HG02981 (cell line): ENCODE measurements around the gene FADS3.

Experiments
- ATAC-seq: cut with Tn5 transposase; IDR thresholded peaks from one replicate; pipeline ENCODE4 v1.9.1; 2021; ENCODE audit warnings: mild to moderate bottlenecking, moderate library complexity; ENCODE audit not compliant: unreplicated experiment

FADS3 gene, protein sequence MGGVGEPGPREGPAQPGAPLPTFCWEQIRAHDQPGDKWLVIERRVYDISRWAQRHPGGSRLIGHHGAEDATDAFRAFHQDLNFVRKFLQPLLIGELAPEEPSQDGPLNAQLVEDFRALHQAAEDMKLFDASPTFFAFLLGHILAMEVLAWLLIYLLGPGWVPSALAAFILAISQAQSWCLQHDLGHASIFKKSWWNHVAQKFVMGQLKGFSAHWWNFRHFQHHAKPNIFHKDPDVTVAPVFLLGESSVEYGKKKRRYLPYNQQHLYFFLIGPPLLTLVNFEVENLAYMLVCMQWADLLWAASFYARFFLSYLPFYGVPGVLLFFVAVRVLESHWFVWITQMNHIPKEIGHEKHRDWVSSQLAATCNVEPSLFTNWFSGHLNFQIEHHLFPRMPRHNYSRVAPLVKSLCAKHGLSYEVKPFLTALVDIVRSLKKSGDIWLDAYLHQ

DNA sequence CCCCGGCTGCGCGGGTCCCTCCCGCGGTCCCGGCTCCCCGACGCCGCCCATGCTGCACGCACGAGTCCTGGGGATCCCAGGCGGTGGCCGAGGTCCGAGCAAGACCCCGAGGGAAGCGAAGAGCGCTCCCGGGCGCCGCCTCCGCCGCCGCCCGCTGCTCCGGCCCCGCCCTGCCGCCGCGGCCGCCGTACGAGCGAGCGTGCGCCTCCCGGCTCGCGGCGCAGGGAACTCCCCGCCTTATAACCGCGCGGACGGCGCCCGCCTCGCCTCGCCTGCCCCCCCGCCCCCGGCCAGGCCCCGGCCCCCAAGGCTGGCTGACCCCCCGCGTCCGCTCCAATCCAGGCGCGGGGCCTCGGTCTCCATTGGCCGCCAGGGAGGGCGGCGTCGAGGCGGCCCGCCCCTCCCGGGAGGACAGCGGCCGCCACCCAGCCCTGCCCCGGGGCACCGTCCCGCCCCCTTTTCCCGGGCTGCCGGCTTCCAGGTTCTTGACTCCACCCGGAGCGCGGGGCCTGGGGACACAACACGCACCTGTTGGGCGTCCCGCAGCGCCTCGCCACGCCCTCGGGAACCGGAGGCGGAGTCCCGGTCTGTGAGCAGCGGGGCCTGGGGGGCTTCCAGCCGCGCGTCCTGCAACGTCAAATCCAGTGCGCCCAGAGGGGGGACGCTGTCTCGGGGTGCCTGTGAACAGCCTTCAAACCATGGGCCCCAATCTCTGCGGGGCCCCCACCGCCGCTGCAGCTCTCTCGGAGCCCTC lies at the start of gene FADS3:
Gene FADS3 (minus strand): TSS at position 215 of the 754 bp plus-strand sequence. CDS start 164 bp downstream, at position 51.
- ATAC-seq = peak; percentile 56

DNA sequence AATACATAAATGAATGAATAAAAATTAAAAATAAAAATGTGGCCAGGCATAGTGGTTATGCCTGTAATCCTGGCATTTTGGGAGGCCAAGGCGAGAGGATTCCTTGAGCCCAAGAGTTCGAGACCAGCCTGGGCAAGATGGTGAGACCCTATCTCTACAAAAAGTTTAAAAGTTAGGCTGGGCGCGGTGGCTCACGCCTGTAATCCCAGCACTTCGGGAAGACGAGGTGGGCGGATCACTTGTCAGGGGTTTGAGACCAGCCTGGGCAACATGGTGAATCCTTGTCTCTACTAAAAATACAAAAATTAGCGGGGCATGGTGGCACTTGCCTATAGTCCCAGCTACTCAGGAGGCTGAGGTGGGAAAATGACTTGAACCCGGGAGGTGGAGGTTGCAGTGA lies 49.1 kb upstream of the FADS3 start:
- ATAC-seq = no peak

DNA sequence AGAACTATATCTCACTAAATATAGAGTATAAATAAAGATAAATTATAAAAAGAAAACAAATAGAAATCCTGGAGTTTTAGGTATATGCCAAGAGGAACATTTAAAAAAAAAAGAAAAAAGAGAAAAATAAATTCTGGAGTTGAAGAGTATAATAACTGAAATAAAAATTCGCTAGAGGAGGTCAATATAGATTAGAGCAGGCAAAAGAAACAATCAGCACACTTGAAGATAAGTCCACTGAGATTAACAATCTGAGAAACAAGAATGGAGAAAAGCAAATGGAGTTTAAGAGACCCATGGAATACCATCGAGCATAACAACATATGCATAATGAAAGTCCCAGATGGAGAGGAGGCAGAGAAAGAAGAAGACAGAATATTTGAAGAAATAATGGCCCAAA lies 44.5 kb upstream of the FADS3 start:
- ATAC-seq = no peak

DNA sequence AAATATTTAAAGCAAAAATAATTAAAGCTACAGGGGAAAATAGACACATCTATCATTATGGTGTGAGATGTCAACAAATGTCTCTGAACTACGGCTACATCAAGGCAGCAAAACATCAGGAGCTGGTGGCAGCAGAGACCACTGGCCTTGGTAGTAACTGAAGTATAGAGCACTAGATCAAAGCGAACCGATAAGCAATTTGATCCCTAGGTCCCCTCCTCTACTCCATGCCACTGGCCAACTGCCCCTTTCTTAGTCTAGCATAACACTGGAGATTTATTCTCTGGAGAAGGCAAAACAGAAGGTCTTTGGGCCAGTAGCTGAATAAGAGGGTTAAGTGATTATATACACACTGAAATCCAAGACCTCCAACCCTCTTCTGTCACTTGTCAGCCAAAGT lies 39.6 kb upstream of the FADS3 start:
- ATAC-seq = no peak

DNA sequence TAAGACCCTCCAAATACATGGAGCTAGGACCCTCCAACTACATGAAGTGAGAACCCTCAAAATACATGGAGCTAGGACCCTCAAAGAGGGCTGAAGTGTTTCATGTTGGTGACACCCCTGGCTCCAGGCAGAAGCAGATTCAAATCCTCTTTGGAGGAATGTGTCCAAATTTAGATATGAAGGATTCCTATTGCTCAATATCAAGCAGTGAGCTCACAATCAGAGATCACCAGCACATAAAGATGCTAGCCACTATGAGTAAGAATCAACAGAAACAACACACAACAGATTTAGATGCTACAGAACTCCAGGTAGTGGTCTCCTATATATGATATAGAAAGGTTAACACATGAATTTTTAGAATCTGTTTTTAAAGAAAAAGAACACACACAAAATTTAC lies 37.3 kb upstream of the FADS3 start:
- no peak for ATAC-seq

DNA sequence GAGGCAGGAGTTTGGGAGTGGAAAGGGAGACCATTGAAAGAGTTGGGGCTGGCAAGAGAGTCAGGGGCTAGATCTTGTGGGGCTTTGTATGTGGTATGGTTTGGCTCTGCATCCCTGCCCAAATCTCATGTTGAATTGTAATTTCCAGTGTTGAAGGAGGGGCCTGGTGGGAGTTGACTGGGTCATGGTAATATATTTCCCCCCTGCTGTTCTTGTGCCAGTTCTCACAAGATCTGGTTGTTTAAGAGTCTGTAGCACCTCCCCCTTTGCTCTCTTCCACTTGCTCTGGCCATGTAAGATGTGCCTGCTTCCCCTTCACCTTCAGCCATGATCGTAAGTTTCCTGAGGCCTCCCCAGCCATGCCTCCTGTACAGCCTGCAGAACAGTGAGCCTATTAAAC lies 36.2 kb upstream of the FADS3 start:
- no peak for ATAC-seq

DNA sequence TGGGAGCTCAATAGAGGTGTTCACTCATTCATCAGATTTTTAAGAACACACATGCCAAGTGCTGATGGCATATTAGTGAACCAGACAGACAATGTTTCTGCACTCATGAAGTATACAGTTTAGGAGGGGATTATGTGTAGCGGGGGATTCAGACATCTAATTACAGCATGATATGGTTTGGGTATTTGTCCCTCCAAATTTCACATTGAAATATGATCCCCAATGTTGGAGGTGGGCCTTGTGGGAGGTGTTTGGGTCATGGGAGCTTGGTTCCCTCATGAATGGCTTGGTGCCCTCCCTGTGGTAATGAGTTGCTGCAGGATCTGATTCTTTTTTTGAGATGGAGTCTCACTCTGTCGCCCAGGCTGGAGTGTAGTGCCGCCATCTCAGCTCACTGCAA lies 34.9 kb upstream of the FADS3 start:
- no peak for ATAC-seq

DNA sequence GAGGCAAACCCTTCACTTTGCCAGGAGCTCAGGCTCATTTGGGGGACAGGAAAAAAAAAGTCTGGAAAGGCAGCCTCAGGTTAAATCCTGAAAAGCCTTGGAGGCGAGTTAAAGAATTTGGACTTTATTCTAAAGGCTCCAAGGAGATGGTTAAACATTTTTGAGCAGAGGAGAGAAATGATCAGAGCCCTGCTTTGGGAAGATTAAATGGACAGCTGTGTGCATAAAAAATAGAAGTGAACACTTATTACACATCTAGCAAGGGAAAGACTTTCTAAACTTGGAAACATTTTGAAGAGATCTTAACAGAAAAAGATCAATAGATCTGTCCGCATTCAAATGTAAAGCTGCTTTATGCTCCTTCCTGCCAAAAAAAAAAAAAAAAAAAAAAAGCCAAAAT lies 34.4 kb upstream of the FADS3 start:
- no peak for ATAC-seq

DNA sequence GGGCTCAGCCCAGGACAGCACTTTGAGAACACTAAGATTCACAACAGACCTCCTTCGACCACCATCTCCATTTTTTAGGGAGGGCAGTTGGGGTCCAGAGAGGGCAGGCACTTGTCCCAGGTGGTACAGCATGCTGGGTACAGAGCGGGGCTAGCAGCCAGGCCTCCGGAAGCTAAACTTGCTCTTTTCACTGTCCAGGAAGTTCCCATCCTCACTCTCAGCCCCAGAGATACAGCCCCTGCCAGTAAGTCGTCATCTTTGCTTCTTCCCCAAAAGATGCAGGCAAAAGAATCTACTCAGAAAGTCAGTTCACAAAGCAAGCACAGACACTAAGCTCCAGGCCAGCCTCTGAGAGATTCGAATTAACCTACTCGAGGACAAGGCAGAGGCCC lies 32.7 kb upstream of the FADS3 start:
- ATAC-seq = no peak

DNA sequence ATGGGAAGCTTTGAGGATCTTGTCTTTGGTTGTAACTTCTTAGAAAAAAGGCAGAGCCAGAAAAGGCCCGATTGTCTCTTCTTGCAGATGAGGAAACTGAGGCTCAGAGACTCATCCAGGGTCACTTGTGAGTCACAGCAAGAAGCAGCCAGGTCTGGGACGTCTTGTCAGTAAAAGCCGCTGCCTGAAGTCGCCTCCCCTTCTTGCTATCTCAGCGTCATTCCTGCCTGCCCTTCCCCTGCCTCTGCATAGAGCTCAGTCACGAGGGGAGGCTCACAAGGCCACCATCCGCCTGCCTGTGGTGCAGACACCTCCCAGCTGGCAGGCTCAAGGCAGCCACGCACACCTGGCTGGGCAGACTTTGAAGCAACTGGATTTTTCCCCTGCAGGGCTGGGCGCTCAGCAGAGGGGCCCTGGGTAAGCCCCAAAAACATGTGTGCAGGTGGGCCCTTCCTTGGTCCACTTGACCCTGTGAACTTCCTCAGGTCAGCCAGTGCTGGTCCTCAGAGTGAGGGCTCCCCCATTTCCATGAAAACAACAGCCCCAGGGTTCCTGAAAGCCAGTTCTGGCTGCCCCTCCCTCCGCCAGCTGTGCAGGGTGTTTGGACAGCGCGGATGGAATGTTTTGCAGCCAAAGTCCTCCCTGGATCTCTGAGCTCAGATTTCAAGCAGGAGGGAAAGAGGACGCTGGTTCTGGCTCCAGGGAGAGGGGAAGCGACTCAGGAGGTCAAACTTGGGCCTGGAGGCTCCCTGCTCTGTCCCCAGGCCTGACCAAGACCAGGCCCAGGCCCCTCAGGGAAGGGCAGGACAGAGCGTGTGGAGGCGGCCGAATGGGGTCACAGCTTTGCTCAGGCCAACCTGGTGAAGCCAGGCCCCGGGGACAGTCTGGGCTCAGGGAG lies 32.1 kb upstream of the FADS3 start:
- no peak for ATAC-seq

DNA sequence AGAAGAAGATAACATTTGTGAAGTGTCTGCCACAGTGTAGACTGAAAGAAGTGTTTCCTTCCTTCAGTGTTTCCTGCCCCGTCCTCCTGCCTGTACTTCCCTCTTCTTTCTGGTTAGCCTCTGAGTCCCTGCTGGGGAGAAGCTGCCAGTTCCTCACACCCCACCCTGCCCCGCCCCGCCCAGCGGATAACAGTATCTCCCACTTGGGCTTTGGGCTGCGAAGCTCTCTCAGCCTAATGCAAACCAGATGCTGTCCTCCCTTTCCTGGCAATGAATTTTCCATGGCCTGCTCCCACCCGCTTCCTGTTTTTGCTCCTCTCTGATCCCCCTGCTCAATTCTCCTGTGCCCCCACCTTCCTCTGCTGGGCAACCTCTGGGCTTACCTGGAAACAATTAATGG lies 31.2 kb upstream of the FADS3 start:
- no peak for ATAC-seq

DNA sequence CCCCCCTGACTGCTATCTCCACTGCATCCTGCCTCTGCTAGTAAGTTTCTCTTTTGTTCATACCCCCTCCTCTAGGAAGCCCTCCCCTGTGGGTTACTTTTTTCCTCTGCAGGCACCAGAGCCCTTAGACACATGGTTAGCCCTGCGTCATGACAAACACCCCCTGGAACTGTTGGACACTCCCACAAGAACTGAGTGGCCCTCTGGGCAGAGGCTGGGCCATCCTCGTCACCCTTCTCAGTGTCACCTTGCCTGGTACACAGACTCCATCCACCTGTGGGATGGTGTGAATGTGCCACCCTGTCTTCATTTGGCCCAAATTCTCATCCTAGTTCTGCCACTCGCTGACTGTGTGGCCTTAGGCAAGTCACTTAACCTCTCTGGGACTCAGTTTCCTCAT lies 30.1 kb upstream of the FADS3 start:
- ATAC-seq = no peak

DNA sequence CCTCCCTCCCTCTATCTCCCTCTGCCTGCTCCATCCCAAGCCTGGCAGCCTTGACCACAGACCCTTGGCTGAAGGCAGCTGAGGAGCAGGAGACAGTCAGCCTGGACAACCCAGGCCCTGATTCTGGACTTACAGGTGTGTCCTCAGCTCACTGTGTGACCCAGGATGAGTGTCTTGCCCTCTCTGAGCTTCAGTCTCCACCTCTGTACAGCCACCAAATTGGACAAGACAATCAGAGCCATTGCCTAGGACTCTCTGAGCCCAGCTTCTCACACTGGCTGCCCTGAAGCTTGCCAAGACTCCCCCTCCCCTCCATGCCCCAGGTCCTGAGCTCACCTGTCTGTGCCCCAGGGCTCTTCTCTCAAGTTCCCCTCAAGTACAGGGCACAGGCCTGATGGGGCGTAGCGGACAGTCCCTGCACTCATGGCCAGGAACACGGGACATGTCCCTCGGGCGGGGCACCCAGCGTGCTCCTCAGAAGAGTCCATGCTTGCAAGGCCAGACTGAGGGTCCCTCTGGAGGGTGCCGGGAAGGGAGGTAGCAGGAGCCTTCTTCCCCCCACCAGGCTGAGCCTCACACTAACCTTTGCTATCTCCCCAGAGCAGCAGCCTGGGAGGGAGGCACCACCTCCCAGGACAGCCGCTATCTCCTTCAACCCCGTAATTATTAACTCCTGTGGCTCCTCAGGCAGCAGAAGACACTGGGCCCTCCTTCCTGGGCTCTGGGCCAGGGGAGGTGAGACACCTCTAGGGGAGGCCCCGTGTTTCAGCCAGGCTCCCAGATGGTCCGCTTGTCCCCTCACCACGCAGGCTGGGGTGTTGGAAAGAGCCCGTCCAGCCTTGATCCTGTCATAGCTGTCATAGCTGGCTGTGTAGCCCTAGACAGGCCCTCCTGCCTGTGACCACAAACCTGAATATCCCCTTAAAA lies 28.6 kb upstream of the FADS3 start:
- no peak for ATAC-seq

DNA sequence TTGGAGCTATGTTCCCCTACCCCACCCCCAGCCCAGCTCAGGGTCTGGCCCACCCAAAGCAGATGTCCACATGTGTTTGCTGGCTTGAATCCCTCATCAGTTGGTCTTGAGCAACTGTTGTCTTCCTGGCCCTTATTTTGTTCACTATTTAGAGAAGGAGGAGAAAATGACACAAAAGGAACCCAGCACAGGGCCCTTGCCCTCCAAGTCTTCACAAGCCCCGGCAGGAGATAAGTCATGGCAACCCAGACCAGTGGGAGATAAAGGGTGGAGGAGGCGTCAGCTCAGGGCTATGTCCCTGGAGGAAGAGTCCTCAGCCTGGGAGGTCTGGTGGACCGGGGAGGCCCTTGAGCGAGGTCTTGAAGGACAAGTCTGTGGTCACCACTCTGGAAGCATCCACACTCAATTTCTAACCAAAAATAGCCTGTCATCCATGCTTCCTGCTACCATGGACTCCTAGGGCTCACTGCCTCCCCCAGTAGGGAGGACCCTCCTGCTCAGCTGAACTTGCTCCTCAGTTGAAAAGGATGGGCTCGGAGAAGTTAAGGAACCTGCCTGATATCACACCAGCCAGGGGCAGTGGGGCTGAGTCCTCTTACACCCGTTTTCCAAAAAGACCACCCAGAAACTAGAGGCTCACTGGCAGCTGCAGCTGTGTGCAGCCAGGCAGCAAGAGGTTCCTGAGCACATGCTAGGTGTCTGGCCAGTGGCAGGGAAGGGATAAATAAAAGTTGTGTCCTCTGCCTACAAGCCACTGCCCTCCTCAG lies 27.8 kb upstream of the FADS3 start:
- no peak for ATAC-seq

DNA sequence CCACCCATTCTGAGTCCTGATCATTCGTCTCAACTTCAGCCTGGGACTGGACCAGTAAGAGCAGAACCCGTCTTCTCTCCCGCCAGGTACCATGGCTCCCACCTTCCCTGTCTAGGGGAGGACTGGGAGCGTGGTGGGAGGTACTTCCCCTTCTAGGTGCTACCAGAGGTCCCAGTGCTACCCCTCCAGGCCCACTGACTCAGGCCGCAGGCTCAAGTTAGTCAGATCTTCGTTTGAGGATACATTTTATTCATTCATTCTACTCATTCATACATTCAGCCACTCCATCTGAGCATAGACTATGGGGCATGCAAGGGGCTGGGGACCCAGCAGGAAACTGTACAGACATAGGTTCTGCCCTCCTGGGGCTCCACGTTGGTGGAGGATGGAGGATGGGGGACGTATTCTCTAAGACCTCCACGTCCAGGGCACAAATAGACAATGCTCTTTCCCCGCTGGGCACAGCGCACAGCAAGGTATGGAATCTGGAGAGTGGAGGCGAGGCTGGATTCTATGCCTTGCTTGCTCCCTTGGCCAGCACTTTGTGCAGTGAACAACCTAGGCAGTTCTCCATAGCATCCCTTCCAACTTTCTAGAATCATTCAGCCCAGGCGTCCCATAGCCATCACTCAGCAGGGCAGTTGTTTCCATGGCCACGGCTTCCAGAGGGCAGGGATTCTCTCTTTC lies 27.0 kb upstream of the FADS3 start:
- no peak for ATAC-seq

DNA sequence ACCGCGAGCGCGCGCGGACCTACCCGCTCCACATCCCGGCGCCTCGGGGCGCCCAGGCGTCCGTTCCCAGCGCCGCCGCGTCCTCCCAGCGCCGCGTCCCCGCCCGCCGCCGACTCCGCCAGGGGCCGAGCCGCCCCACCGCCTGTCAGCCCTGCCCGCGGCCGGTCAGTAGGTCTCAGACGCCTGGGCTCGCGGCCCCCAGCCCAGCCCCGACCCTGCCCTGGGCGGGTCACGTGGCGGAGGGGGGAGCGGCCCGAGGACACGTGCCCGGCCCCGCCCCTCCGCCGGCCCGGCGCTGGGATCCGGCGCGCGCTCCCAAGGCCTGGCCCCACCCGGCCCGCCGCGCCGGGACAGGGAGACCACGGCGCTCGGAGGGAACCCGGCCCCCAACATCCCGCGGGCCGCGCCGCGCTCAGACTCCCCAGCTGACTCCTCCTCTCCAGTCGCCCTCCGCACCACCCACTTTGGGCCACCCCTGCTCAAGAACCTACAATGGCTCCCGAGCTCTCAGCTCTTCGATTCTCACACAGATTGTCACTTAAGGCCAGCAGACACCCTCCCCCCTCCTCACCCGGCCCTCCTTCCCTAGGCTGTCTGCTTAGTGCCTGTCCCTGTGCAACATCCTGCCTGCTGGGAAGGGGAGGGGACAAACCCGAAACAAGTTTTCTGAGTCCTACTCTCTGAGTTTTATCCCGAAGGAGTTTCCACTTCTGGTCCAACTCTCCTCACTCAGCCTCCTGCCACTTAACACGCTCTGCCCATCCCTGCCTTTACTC lies 26.2 kb upstream of the FADS3 start, which contains the start of gene RAB3IL1:
Gene RAB3IL1 (minus strand): TSS at position 233 of the 776 bp plus-strand sequence. CDS start 199 bp downstream, at position 34.
- no peak for ATAC-seq

DNA sequence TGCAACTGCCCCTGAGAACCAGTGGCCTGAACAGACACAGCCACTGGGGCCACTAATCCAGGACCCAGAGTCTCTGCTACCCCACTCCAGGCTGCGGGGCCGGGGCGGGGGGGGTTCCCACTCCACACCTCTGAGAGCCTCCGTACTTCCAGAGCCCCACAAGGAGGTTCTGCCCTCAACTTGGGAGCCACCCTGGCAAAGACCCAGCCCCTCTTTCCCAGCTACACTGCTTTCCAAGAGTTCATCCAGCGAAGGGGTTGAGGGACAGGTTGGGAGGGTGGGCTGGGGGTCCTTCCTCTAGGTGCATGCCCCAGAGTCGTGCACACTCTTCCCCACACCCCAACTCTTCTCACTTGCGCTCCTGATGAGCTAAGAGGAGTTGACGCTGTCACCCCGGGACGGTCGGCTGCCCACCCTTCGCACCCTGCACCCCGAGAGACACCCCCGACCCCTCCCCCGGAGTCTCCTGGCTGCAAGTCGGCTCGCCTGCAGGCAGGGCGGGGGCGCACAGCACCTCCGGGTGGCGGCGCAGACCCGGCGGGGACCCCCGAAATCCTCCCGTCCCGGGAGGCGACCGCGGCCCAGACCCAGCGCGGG lies 25.5 kb upstream of the FADS3 start:
- ATAC-seq = no peak
